Amygdala (tissue), 56 donors: Measurements from ENCODE around the gene SPATA33.

ENCODE experiments used
- DNase-seq, 56 donors: peaks; one replicate each; lab custom pipeline; 2025; lab: John Stamatoyannopoulos, UW

Gene SPATA33

DNA sequence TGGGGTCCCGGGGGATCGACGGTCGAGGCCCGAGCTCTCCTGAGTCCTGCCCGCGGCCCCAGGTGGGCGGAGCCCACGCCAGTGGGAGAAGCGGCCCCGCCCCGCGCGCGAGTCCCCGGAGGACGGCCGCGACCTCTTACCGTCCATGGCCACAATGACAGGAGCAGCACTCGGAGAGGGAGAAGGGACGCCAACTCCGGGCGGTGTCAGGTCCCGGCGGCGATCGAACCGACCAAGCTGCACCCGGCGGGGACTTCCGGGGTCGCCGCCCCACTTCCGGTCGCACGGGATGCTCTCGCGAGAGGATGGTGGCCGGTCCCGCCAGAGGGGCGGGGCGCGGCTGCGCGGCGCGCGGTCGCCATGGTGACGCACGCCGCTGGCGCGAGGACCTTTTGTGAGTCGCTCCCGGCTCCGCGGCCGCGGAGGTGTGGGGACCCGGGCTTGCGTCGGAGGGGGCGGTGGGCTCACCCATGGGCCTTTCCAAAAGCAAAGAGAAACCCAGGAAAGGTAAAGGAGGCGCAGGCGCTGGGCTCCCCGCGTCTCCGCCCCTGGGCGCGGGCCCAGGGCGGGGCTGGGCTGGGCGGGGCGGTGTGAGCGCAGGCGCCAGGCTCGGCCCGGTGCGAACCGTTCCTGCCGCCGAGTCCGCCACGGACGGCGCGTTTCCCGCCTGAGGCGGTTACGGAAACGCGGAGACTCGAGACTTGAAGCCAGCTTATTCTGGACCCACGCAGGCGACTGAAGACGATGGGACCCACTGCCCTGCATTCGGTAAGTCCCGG is at the start of gene SPATA33, which contains the start of gene CHMP1A:
SPATA33 (plus strand) TSS at position 395 of the 779 bp plus-strand sequence; CDS start at position 471, 76 bp downstream.
CHMP1A (minus strand) TSS at position 267 of the 779 bp plus-strand sequence; CDS start at position 147, 120 bp downstream.
- peak in 55 of 56 donors; percentile 44 to 94 (median 79) for DNase-seq

DNA sequence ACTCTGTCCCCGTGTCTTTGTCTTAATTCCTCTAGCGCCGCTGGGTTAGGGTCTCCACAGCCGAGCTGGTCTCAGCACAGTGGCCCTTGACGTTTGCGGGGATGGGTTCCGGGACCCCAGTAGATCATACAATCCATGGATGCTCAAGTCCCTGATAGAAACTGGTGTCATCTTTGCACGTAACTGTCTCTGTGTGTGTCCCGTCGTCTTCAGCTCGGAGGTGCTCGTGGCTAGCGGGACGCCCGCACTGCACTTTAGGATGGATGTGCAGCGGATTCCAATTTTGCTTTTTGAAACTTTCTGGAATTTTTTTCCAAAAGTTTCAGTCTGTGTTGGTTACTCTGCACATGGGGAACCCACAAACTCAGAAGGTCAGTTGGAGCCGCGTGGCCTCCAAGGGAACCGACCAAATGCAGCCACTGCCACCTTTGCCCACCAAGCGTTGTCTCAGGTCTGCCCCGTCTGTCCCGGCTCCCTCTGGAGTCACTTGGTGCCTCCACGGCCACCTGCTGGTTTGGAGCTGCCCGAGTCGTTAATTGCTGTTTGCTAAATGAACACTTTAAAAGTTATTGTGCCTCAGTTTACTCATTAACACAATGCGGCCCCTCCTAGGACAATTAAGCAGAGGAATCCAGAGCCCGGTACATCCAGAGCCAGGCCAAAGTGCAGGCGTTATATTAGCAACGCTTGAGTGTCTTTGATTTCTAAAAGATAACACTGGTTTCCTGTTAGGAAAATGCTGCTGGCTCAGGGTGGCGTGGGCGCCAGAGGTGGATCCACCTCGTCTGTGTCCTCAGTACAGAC is 49.5 kb upstream of the SPATA33 start:
- no peak for DNase-seq

DNA sequence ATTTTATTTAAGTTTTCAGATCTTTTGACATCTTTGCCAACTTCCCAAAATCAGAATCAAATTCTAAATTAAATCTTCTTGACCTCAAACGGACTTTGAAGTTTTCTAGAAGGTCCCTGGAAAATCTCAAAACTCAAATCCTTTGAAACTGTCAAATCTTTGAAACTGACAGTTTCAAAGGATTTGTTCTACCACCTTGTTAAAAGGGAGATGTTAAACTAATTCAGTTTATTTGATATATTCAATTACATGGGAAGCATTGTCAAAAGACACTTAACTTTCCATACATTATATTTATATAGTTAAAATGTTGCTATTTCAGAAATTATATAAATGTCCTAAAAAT is 47.6 kb upstream of the SPATA33 start:
- no peak for DNase-seq

DNA sequence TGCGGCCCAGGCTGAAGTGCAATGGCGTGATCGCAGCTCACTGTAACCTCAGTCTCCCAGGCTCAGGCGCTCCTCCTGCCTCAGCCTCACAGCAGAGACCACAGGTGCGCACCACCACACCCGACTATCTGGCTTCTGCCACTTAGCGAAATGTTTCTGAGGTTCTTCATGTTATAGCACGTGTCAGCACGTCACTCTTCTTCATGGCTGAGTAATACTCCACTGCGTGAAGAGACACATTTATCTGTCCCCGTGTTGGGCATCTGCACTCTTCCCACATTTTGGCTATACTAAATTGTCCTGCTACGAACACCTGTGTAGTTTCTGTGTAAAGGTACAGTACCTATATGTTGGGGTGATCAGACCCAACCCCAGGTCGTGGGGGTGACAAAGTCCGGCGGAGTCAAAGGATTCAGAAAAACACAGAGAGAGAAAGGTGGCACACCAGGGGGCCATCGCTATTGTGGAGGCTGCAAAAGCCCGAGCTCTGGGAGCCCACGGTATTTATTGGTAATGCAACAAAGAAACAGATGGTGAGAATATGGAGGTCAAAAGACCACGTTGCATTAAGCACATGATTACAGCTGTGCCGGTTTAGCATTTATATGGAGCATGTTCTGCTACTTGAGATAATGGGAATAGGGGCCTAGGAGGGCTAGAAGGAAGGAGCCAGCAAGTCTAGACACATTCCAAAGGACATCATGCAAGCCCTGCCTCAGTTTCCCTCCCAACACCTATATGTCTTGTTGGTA is 45.0 kb upstream of the SPATA33 start:
- no peak for DNase-seq

DNA sequence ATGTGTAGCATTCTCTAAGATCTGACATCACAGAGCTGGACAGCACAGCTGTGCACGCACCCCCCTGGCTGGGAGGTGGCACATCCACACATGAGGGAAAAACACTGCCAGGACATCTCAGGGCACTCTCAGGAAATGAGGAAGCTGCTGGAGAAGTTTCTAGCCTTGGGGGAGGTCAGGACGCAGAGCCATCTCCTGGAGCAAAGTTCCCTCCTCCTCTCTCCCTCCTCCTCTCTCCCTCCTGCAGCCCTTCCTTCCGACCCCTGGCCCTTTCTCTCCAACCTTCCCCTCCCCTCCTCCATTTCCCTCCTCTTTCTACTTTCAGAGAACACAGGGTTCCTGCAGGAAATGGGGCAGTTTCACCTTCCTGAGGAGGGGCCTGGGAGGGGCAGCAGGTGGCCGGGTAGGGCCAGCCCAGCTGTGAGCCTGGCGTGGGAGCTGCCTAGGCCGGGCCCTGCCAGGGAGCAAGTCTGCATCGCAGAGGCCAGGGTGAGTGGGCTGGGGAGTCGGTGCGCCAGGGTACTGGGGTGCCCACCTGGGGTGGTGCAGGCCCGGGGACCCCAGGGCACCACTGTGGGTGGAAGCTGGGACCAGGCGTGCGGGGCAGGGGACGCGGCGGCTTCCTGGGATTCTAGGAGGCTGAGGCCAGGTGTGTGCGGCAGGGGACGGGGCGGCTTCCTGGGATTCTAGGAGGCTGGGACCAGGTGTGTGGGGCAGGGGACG is 44.2 kb upstream of the SPATA33 start, which contains the start of gene DPEP1:
DPEP1 (plus strand) TSS at position 412 of the 723 bp plus-strand sequence. CDS start 16,769 bp downstream, outside the sequence.
- DNase-seq = no peak

DNA sequence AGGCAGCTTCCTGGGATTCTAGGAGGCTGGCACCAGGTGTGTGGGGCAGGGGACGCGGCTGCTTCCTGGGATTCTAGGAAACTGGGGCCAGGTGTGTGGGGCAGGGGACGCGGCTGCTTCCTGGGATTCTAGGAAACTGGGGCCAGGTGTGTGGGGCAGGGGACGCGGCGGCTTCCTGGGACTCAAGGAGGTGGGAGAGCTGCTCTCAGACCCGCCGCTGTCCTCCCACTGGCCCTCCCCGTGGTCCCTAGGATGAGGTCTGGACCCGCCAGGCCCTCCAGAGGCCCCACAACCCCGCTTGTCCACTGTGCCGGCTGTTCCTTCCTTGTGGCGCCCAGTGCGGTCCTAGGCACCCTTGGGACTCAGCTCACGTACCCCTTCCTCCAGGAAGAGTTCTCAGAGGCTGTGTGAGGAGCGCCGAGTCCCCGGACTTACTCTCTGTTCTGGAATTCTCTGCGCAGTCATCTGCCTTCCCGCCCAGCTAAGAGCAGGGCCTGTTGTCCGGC is 43.6 kb upstream of the SPATA33 start:
- DNase-seq = no peak

DNA sequence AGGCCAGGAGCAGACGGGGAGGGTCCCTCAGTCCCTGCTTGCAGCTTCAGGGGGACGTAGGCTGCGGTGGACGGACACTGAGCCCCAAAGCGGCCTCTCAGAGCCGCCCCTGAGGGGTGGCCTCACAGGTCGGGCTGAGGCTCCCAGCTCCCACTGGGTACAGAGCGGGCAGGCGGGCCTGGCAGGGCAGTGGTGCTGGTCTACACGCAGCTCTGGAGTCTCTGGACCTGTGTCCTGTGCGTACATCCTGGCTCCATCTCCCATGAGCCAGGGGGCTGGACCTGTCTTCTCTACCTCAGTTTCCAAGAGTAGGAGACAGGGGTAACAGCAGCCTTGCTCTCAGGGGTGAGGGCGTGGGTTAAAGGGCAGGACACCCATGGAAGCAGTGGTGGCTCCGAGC is 42.5 kb upstream of the SPATA33 start:
- DNase-seq = no peak

DNA sequence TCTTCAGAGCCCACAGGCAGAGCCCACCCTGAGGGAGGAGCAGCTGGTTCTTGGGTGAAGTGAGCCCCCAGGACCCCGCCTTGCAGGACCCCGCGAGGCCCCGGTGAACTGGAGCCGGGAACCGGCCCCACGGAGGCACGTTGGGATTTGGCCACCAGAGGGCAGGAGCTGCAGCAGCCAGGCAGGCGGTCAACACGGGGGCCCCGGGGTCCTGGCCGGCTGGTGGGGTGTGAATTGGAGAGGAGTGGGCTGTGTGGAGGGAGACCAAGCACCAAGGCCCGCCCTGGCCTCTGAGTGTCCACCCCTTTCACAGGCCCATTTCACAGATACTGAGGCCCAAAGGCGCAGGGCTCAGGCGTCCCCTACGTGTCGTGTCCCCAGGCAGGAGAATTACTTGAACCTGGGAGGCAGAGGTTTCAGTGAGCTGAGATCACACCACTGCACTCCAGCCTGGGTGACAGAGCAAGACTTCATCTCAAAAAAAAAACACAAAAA is 42.0 kb upstream of the SPATA33 start:
- DNase-seq = peak in 5 of 56 donors; percentile 5 to 31 (median 6)

DNA sequence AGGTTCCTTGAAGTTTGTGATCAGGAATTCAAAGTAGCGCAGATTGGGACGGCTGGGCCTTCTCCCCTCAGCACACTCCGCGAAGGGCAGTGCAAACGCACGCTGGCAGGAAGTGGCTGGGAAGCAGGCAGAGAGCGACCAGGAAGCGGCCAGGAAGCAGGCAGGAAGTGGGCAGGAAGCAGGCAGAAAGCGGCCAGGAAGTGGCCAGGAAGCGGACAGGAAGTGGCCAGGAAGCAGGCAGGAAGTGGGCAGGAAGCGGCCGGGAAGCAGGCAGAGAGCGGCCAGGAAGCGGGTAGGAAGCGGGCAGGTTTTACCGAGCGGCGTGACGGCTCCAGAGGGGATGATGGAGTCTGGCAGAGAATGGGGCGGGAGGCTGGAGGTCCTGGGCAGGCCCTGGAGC is 41.0 kb upstream of the SPATA33 start:
- DNase-seq = no peak

DNA sequence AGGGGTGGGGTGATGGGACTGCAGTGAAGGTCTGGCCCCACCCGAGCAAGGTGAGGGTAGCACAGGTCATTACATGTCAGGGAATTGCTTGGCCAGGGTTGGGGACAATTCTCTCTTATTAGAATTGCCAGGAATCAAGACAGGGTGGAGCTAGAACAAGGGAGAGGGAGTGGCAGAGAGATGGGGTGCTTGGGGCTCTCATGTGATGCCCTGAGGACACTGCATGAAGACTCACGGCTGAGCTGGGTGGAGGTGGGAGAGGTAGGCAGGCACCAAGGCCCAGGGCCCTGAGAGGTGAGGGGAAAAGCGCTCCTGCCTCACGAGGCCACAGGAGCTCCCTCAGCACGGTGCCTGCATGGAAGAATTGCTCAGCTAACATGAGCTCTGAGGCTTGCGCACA is 40.6 kb upstream of the SPATA33 start:
- no peak for DNase-seq

DNA sequence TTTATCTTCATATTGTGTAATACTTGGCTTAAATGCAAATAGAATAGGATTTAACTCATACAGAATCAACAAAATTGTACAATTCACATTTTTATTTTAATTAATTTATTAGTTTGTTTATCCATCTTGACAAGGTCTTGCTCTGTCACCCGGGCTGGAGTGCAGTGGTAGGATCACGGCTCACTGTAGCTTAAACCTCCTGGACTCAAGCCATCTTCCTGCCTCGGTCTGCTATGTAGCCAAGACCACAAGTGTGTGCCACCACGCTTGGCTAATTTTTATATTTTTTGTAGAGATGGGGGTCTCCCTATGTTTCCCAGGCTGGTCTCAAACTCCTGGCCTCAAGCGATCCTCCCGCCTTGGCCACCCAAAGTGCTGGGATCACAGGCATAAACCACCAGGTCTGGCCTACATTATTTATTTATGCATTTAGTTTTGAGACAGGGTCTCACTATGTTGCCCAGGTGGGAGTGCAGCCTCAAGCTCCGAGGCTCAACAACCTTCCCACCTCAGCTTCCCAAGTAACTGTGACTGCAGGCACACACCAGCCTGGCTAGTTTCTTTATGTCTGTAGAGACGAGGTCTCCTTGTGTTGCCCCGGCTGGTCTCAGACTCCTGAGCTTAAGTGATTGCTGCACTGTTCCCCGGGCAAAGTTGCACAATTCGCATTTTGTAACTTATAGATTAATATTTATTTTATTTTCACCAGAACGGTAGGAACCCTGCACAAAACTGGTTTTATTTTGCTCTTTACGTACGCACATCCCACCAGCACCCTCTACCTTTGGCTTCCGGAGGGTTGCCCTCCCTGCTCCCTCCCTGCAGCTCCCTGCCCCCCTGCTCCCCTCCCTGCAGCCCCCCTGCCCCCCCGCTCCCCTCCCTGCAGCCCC is 39.3 kb upstream of the SPATA33 start:
- no peak for DNase-seq

DNA sequence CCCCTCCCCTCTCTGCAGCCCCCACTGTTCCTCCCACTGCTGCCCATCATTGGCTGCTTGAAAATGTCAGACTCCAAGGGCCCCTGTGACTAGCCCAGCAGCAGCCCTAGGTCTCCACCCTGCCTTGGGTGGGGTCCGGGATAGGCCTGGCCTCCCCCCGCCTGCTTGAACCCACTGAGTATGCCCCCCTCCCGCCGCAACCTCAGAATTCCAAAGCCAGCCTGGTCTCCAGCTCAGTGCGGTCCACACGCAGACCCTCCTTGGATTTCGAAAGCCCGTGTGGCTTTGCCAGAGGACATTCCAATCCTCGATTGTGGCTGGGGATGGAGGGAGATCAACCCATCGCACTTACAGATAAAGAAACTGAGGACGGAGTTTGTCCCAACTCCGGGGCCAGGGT is 37.8 kb upstream of the SPATA33 start:
- no peak for DNase-seq

DNA sequence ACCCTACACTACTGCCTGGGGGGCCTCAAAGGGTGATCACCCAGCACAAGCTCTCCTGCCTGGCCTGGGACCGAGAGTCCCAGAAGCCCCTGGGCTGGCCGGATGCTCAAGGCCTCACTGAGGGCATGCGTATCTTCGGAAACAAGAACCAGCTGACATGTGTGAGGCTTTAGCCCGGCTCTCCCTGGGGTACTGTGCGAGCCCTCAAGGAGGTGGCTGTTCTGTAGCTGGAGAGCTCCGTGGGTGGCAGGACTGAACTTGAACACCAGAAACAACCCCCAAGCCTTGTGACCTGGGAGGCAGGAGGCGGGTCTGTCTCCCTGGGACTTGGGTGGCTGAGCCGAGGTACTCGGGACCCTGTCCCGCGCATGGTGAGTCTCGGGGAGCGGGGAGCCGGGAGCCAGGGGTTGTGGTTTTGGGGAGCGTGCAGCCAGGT is 37.2 kb upstream of the SPATA33 start:
- no peak for DNase-seq

DNA sequence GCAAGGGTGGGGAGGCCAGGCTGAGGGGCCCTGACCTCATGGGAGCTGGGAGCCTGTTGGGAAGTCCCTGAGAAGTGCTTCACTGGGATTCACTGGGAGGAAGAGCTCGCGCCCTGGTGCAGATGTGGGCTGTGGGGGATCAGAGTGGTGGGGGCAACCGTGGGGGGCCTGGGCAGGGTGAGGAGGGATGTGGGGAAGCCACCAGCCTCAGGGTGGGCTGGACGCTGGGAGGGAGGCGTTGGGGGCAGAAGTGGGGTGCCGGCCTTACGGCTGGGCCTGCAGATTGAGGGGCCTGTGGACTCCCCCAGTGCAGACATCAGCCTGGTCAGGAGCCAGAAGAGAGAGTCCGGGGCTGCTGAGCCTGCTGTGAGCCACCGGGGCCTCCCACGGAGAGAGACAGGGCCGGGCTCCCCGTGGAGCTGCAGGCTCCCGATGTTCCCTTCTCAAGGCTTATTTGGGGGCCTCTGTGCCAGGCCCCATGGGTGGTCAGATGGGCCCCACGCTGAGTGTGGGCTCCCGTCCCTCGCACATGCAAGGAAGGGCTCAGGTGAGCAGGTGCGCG is 36.4 kb upstream of the SPATA33 start:
- DNase-seq = no peak

DNA sequence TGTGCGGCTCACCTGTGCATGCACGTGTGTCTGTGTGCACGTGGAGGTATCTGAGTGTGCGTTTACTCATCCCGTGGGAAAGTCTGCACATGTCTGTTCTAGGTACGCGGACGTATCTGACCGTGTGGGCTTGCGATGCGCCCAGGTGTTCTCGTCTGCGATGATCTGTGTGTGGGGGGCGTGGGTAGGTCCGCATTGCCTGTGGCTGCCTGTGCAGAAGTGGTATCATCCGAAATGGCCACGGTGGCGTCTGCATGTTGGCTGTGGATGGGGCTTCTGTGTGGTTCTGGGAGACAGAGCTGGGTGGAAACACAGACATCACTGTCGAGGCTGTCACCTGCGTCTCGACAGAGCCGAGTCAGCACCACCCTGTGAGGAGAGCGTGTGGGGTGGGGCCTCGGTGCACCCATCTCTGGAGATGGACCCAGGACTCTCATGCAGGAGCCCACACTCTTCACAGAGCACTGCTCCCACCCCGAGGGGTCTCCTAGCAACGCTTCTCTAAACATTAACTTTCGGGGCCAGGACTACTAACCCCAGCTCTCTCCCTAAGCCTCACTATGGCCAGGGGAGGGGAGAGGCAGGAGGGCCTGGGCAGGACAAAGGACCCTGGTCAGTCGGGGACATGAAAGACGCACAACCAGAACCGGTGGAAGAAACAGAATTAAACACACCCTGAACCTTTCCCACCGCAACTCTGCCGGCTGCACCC is 35.8 kb upstream of the SPATA33 start:
- DNase-seq = no peak

DNA sequence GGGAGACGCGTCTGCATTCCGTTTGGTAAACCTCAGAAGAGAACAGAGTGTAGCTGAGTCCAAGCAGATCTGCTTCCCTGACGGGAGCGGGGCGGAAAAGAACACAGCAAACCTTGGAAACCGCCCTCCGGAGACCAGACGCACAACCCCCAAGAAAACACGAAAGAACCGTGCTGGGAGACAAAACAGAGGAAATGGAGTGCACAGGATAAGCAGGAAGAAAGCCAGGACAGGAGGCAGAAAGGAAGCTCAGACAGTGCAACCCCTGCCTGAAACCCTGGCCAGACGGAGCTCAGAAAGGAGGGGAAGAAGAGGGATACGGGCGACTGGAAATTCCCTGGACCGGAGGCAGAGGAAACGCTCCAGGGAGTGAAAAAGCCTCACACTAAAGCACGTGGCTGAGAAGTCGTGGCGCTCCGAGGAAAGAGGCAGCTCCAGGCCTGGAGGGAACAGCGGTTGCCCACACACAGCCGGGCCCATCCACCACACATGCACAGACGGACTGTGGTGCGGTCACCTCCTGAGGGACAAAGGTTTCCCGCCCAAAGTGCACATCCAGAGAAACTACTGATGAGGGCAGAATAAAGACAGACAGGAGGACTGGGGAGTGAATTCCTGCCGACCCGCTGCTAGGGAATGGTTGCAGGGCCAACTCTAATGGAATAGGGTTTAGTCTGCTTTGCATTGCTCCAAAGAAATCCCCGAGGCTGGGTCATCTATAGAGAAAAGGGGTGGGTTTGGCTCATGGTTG is 34.0 kb upstream of the SPATA33 start:
- DNase-seq = no peak
